Activated CD4-positive, alpha-beta T cell treated with anti-CD3 and anti-CD28 coated beads, Interleukin-2, Interleukin-4, amounts not matched to agents 100 ng/mL and 50 ng/mL, durations not matched to agents 16 hours and 8 hours (primary cell): ENCODE results near the gene CDYL2.
A peak's percentile ranks its signal among the peaks of the same experiment; 100 is the strongest.
"Not testable (repeated sequence)": the region's sequence is repeated elsewhere in the genome, so short reads cannot be mapped to it uniquely, and the experiment has no call there.

ENCODE experiments used
- DNase-seq: peaks from one replicate; pipeline ENCODE4 v3.0.0-alpha.2; 2020; ENCODE audit warnings: low spot score

The CDYL2 gene

DNA sequence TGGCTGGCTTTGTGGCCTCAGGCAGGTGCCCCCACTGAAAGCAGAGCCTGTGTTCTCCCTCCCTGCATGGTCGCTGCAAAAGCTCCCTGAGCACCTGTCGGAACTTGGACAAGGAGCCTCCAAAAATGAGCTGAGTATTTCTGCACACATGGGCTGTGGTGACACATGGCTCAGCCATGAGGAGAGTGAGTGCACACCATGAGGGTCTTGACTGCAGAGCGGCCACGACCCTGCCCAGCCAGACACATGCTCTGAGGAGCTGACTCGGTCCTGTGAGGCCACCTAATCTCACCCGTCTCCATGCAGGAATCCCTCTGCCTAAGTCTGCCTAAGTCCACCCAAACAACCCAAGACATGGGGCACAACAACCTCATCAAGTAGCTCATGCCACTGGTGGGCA is 134.7 kb downstream of the CDYL2 start:
- DNase-seq, result no peak

GRCh38 chr16:80667925-80668324 is 136.5 kb downstream of the CDYL2 start:
- DNase-seq, result no peak

DNA sequence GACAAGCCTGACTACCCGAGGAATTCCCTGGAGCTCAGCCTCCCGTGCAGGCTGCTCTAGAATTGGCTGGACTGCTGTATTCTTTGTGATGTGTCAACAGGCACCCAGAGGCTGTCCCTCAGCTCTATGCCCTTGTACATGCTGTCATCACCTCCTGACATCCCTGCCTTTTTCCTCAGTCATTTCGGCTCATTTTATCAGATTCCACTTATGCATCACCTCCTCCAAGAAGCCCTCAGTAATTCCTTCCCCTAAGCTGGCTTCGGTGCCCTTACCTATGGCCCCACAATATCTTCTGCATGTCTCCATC is 137.2 kb downstream of the CDYL2 start:
- no peak for DNase-seq

DNA sequence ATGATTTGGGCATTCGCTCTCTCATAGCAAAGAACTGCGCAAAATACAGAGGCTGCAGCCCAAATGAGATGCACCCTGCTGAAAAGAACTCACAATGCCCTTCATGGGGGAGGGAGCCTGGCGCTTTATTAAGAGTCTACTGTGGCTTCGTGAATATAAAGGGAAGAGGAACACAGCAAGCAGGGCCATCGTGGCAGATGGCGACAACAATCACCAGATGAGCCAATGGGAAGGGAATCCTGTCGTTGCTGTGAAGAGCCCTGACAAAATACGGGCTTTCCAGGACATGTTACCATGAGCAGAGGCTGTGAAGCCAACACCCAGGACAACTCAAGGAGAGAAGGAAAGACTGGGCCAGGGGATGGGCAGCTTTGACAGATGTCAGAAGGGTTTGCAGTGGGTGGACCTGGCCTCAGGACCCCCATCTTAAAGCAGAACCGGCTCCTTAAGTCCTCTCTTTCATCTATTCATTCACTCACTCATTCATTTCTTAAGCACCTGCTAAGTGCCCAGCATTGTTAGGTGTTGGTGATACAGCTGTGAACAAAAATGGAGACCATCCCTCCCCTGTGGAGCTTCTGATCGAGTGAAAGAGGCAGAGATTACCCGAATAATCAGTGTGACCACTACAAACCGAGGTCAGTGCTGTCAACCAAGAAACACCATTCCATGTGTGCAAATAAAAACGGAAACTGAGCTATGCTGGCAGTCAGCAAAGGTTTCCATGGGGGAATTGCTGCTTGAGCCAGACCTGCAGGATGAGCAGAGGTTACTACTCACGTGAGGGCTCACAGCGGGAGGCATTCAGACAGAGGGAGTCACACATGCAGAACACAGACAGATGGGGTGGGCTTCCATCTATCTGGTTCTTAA is 137.8 kb downstream of the CDYL2 start:
- no peak for DNase-seq

DNA sequence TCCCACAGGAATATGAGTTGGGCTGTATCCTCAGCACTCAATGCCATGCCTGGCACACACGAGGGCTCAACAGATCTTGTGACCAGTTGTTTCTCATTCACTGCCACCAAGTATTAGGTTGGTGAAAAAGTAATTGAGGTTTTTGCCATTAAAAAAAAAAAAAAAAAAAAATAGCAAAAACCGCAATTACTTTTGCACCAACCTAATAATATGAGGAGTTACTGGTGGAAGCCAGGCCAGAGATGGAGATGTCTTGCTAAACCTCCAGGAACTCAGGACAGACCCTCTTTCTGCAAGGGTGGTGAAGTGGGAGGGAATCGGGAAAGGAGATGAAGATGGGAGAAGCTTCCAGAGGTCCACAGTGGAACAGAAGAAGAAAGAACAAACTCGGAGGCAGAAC is 139.0 kb downstream of the CDYL2 start:
- DNase-seq, result no peak

- no peak for DNase-seq
These were observed 139.6 kb downstream of the CDYL2 start for GRCh38 chr16:80664786-80665185.

- DNase-seq, result no peak
These were observed 140.2 kb downstream of the CDYL2 start for GRCh38 chr16:80664226-80664625.

DNA sequence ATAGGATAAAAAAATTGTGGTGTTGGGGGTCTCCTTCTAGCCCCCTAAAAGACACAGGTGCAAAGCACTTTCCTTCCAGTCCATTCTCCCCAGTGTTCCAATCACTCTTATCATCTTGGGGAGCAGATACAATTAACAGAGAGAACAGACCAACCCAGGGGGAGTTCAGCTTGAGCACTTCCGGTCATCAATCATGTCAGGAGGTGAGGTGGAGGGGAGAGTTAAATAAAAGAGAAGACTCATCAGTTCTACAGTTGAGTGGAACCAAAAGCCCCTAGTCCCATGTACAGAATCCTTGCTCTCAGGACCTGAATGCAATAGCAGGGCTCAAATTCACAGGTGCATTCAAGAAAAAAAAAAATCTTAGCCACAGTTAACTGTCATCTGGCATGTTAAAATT is 141.3 kb downstream of the CDYL2 start:
- DNase-seq, result no peak

GRCh38 chr16:80659865-80660264 is 144.5 kb downstream of the CDYL2 start:
- DNase-seq, result no peak

DNA sequence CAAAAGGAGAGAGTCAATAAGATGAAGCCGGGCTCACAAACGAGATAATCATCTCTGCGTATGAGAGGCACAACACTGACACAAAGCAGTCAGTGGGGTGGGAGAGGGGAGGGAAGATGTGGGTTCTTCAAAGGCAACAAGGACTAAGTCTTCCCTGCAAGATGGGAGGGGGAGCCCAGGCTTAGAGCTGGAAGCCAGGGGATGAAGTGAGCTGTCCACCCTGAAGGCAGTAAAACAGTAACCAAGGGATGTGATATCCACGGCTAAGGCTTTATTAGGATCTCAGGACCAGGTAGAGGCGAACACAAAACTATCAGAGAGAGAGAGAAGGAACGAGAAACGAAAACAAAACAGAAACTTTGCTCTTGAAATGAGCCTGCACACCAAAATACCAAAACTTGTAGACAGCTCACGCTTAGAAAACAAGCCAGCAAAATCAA is 147.7 kb downstream of the CDYL2 start:
- DNase-seq, result peak; percentile 63

GRCh38 chr16:80656161-80656560 is 148.2 kb downstream of the CDYL2 start:
- no peak for DNase-seq

GRCh38 chr16:80655751-80656150 is 148.6 kb downstream of the CDYL2 start:
- no peak for DNase-seq

DNA sequence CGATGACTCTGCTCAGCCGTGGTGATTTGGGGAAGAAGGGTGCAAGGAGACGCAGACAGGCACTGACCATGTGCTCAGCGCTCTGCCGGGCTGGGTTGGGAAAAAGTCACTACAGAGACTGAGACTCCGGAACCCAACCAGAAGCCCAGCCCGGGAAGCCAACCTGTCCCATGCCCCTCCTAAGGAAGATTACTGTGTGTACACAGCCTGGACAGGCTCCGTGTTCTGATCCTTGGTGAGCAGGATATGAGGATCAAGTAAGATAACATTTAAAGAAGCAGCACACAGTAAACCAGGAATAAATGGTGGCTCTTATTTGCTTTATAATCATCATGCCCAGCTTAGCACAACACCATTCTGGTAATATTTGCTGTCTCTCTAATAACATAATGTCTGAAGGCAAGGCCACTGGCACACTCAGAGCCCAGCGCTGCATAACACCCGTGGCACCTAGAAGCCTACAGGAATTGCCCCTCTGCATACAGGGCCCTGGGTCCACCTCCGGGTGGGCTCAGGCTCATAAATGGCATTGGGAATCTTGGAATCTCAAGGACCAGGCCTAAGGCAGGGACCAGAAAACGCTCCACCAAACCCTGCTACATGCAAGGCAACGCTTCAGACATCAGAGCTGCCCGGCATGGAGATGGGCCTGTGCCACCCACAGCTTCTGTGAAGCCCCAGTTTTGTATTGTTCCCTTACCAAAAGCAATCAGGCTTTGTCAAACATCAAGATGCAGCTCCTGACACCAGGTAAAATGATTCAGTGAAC is 150.1 kb downstream of the CDYL2 start:
- no peak for DNase-seq

DNA sequence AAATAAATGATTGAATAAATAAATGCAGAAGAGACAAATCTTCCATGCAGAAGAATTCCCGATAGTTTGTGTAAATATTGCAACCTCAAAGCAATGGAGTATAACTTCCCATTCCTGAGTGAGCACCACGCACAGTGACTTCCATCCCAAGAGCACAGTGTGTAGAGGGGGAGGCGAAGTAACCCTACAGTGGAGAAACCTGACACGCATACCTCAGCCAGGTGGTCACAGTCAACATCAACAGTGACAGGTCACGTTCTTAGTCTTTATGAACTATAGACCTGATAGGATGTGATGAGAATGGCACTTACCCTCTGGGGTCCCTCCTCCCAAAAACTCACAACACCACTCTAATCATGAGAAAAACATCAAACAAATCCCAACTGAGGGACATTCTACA is 152.0 kb downstream of the CDYL2 start:
- DNase-seq, result no peak

DNA sequence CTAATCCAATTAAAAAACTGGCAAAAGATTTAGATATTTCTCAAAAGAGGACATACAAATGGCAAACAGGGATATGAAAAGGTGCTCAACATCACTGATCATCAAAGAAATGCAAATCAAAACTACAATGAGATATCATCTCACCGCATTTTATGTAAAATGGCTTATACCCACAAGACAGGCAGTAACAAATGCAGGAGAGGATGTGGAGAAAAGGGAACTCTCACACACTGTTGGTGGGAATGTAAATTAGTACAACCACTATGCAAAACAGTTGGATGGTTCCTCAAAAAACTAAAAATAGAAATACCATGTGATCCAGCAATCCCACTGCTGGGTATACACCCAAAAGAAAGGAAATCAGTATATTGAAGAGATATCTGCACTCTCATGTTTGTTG is 154.1 kb downstream of the CDYL2 start:
- DNase-seq, result not testable (repeated sequence)

DNA sequence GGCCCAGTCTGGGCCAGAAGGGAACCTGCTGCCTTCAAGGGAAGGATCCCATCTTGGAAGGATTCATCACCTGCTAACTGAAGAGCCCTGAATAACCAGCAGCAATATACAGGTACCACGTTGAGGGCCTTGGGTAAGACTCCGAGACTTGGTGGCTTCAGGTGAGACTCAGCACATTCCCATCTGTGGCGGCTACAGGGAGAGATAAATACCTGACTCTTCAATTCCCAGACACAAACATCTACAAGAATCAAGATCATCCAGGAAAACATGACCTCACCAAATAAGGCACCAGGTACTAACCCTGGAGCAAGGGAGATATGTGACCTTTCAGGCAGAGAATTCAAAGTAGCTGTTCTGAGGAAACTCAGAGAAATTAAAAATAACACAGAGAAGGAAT is 164.1 kb downstream of the CDYL2 start:
- no peak for DNase-seq

DNA sequence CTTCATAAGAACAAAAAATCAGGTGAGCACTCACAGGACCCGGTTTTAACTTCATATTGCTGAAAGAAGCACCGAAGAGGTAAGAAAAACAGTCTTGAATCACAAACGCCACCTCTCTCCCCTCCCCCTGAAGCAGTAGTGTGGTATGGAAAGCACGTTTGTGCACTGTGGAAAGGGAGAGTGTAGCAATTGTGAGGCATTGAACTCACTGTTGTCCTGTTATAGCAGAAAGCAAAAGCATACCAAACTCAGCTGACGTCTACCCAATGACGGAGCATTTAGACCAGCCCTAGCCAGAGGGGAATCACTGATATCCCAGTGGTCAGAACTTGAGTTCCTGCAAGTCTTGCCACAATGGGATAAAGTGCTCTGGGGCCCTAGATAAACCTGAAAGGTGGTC is 164.8 kb downstream of the CDYL2 start:
- DNase-seq, result no peak

DNA sequence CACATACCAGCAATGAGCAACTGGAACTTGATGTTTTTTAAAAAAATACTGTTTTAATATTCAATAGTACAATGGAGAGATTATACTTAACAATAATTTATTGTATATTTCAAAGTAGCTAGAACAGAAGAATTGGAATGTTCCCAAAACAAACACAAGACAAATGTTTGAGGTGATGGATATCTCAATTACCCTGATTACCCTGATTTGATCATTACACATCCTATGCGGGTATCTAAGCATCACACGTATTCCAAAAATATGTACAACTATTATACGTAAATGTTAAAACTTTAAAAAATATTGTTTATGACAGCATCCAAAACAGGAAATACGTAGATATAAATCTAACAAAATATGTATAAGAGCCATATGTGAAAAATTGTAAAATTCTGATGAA is 166.8 kb downstream of the CDYL2 start:
- no peak for DNase-seq

GRCh38 chr16:80631581-80631980 is 172.8 kb downstream of the CDYL2 start:
- DNase-seq, result no peak

GRCh38 chr16:80628254-80628653 is 176.1 kb downstream of the CDYL2 start:
- no peak for DNase-seq

GRCh38 chr16:80627108-80627507 is 177.3 kb downstream of the CDYL2 start:
- peak; percentile 13 for DNase-seq

DNA sequence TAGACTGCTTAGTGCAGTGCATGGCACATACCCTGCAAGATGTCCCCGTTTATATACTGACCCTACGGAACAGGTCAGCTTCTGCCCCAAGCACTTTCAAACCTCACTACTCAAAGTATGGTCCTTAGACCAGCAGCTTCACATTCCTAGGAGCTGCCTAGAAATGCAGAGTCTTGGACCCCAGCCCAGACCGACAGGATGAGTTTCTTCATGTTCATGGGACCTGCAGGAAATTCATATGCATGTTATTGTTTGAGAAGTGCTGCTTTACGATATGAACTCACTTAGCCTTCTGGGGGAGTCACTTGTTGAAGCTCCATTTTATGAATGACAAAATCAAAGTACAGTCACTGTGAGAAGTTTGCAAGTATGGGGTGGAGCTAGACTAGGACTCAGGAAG is 181.0 kb downstream of the CDYL2 start:
- no peak for DNase-seq

- DNase-seq, result no peak
These were observed 182.4 kb downstream of the CDYL2 start for GRCh38 chr16:80622007-80622406.
